Nephron (organoid): ENCODE measurements around the gene STUM.
A peak's percentile ranks its signal among the peaks of the same experiment; 100 is the strongest.

Experiments used
- H3K27ac Mint-ChIP-seq, 3 experiments: 2 replicates each; pipeline ENCODE4 v1.8.0; 2020; ENCODE audit warnings: mixed read lengths in 3 of 3, mild to moderate bottlenecking in 2 of 3, moderate library complexity in 1 of 3
- H3K27me3 Mint-ChIP-seq: 2 replicates; pipeline ENCODE4 v1.8.0; 2021; ENCODE audit warnings: low read depth, mild to moderate bottlenecking, moderate library complexity, mixed read lengths
- H3K36me3 Mint-ChIP-seq: 2 replicates; pipeline ENCODE4 v1.8.0; 2020; ENCODE audit warnings: low read depth, mixed read lengths
- H3K4me1 Mint-ChIP-seq: 2 replicates; pipeline ENCODE4 v1.8.0; 2020; ENCODE audit warnings: mixed read lengths
- H3K4me3 Mint-ChIP-seq, 3 experiments: 2 replicates each; pipeline ENCODE4 v1.8.0; 2020; ENCODE audit warnings: mild to moderate bottlenecking in 3 of 3, mixed read lengths in 3 of 3, moderate library complexity in 2 of 3
- H3K9me3 Mint-ChIP-seq: 2 replicates; pipeline ENCODE4 v1.8.0; 2020; ENCODE audit warnings: mixed read lengths
- TF ChIP-seq, protein P1 (sequence below), 3 experiments: fragments of 200-600 bp; sonication (generic); IDR thresholded peaks; one replicate each; pipeline ENCODE4 v1.5.0; 2021; ENCODE audit warnings: antibody characterized with exemption in 3 of 3; ENCODE audit not compliant: unreplicated experiment in 3 of 3

The STUM gene

DNA sequence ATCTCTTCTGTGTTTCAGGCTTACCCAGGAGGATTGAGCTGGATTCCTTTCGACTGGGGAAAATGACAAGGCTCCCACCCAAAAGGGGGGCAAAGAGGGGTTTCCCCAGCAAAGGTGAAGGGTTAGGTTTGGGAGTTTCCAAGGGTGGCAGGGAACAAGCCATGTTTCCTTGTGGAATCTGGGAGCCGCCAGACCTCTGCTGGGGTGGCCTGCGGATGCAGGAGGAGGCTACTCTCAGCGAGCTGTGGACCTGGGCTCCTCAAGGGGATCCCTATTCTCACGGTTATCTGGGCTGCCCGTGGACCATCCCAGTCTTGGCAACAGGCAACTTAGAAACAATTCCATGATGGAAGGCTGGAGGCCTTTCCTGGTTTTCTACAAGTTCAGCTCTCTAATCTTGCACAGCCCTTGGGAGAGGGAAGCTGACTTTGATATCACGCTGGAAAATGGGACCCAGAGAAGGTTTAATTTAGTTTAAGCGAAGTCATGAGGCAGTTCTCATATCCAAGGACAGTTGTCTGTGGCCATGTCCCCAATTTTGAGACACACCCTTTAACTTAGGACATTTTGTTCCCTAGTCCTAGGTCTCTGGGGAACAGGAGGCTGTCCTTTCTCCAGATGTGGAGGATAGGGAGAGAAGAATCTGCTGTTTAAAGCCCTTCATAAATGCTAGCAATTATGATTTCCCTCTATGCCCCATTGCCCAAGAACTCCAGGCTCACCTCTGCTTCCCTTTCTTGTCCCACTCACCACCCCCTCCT, 24.7 kb upstream of the STUM start:
- peak overlapping the region in 1 of 3 experiments; percentile 48 for H3K27ac Mint-ChIP-seq

DNA sequence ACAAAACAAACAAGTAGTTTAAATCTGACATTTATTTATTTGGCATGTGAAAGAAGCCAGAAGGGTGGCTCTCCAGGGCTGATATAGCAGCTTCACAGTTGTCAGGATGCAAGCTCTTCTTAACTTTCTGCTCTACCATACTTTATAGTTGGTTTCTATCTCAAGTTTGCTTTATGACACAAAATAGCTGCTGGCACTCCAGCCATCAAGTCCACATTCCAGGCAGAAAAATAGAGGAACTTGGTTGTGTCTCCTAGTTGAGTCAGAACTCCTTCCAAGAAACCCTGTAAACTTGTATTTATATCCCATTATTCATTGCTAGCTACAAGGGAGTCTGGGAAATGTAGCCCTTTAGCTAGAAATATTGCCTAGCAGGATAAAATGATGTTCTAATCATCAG, 24.0 kb upstream of the STUM start:
- Mint-ChIP-seq H3K27ac (no peak overlapping the region), H3K36me3 (no peaks in the 10 kb centered on the region), H3K27me3 (peaks cover 9% of the 10 kb centered on the region), H3K4me1 (peaks cover 32% of the 10 kb centered on the region), H3K9me3 (no peaks in the 10 kb centered on the region), H3K4me3 (no peak overlapping the region)
- TF ChIP-seq, protein P1, sequence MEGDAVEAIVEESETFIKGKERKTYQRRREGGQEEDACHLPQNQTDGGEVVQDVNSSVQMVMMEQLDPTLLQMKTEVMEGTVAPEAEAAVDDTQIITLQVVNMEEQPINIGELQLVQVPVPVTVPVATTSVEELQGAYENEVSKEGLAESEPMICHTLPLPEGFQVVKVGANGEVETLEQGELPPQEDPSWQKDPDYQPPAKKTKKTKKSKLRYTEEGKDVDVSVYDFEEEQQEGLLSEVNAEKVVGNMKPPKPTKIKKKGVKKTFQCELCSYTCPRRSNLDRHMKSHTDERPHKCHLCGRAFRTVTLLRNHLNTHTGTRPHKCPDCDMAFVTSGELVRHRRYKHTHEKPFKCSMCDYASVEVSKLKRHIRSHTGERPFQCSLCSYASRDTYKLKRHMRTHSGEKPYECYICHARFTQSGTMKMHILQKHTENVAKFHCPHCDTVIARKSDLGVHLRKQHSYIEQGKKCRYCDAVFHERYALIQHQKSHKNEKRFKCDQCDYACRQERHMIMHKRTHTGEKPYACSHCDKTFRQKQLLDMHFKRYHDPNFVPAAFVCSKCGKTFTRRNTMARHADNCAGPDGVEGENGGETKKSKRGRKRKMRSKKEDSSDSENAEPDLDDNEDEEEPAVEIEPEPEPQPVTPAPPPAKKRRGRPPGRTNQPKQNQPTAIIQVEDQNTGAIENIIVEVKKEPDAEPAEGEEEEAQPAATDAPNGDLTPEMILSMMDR (IDR thresholded peaks at IDR 0.05; ENCODE audit: unreplicated experiment in 3 of 3): no peak

More for the DNA sequence above, 24.7 kb upstream of the STUM start:
- peaks cover 33% of the 10 kb centered on the region for H3K4me1 Mint-ChIP-seq
- peaks cover 8% of the 10 kb centered on the region for H3K27me3 Mint-ChIP-seq
- TF ChIP-seq, protein P1 (IDR thresholded peaks at IDR 0.05; ENCODE audit: unreplicated experiment in 3 of 3): no peak
- H3K9me3 Mint-ChIP-seq: no peaks in the 10 kb centered on the region
- H3K4me3 Mint-ChIP-seq: no peak overlapping the region
- no peaks in the 10 kb centered on the region for H3K36me3 Mint-ChIP-seq

DNA sequence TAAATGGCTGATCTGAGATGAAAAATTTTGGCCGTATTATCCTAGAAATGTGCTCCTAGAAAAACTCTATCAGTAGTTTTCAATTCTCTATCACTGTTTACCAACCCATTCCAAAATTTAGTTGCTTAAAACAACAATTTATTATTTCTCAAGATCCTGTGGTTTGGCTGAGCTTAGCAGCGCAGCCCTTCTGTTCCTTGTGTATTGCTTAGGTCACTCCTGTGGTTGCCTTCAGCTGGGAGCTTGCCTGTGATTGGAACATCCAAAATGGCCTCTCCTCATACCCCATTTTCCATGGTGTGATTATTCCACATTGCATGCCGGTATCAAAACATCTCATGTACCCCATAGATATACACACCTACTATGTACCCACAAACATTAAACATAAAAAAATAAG, 22.8 kb upstream of the STUM start:
- no peak overlapping the region for H3K4me3 Mint-ChIP-seq
- H3K4me1 Mint-ChIP-seq: peaks cover 30% of the 10 kb centered on the region
- H3K36me3 Mint-ChIP-seq: no peaks in the 10 kb centered on the region
- TF ChIP-seq, protein P1 (IDR thresholded peaks at IDR 0.05; ENCODE audit: unreplicated experiment in 3 of 3): no peak
- no peak overlapping the region for H3K27ac Mint-ChIP-seq
- H3K27me3 Mint-ChIP-seq: peaks cover 11% of the 10 kb centered on the region
- H3K9me3 Mint-ChIP-seq: no peaks in the 10 kb centered on the region

DNA sequence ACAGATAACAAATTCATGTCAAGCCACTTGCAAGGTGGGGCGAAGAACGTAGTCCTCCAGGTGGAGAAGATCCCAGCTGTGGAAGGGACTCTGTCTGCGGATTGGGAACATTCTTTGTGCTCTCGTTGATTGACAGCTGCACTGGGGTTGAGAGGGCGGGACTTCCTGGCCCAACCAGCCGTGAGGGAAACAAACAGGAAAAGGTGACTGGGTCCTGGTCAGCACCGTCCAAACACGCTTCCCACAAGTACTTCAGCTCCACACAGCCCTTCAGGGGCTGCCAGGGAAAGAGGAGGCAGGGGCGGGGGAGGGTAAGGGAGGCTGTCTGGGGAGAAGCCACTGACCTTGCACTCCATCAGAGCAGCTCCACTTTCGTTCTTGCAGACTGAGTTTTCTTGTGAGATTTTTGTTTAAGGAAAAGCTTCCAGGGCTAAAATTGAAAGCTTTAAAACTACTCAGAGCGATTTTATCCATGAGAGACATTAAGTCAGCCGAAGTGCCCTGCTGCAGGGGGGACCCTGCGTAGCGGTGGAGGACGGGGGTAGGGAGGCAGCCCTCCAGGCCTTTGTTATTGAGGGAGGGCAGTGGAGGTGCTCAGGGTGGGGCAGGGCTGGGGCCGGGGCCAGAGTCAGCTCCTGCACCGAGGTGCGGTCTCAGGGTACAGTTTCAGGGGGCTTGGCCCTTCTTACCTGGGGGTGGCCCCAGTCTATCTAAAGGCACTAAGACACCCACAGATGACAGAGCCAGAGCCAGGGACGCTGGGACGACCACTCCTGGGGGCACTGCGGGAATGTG, 21.6 kb upstream of the STUM start:
- TF ChIP-seq, protein P1 (IDR thresholded peaks at IDR 0.05; ENCODE audit: unreplicated experiment in 3 of 3): no peak
- H3K27me3 Mint-ChIP-seq: peaks cover 13% of the 10 kb centered on the region
- no peaks in the 10 kb centered on the region for H3K9me3 Mint-ChIP-seq
- H3K27ac Mint-ChIP-seq: peak overlapping the region in 2 of 3 experiments; percentile 20 to 31
- H3K4me1 Mint-ChIP-seq: peaks cover 38% of the 10 kb centered on the region
- H3K36me3 Mint-ChIP-seq: no peaks in the 10 kb centered on the region
- H3K4me3 Mint-ChIP-seq: no peak overlapping the region

DNA sequence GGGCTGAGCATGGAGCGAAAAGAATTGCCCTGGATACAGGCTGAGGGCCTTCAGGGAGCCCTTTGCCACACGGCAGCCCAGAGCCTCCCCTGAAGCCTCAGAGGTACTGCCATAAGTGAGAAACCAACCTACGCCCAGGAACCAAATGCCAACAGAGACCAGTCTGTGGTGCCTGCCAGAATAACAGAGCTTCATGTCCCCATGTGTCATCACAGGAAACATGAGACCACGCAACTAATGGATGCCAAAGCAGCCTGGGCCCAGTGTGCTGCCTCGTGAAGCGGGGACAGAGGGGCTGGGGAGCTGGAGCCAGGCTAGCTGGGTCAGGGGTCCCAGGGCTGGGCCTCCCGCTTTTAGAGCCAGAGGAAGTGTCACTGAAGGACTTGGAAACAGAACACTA, 18.7 kb upstream of the STUM start:
- H3K4me1 Mint-ChIP-seq: peaks cover 48% of the 10 kb centered on the region
- H3K27ac Mint-ChIP-seq: no peak overlapping the region
- H3K4me3 Mint-ChIP-seq: no peak overlapping the region
- H3K9me3 Mint-ChIP-seq: no peaks in the 10 kb centered on the region
- H3K36me3 Mint-ChIP-seq: no peaks in the 10 kb centered on the region
- peaks cover 18% of the 10 kb centered on the region for H3K27me3 Mint-ChIP-seq
- TF ChIP-seq, protein P1 (IDR thresholded peaks at IDR 0.05; ENCODE audit: unreplicated experiment in 3 of 3): no peak
